Loucy (cell line): ENCODE data around the gene SGSM2.

ENCODE experiments used
- CTCF ChIP-seq: fragments of 200-600 bp; sonication (generic); conservative IDR thresholded peaks from 2 replicates; pipeline ENCODE4 v1.5.1; 2014; ENCODE audit warnings: mild to moderate bottlenecking, antibody characterized with exemption, low read length
- EZH2phosphoT487 ChIP-seq: fragments of 200-600 bp; IDR thresholded peaks from 2 replicates; pipeline ENCODE4 v1.6.1; 2018; ENCODE audit warnings: antibody characterized with exemption, mild to moderate bottlenecking, moderate library complexity, borderline replicate concordance

DNA sequence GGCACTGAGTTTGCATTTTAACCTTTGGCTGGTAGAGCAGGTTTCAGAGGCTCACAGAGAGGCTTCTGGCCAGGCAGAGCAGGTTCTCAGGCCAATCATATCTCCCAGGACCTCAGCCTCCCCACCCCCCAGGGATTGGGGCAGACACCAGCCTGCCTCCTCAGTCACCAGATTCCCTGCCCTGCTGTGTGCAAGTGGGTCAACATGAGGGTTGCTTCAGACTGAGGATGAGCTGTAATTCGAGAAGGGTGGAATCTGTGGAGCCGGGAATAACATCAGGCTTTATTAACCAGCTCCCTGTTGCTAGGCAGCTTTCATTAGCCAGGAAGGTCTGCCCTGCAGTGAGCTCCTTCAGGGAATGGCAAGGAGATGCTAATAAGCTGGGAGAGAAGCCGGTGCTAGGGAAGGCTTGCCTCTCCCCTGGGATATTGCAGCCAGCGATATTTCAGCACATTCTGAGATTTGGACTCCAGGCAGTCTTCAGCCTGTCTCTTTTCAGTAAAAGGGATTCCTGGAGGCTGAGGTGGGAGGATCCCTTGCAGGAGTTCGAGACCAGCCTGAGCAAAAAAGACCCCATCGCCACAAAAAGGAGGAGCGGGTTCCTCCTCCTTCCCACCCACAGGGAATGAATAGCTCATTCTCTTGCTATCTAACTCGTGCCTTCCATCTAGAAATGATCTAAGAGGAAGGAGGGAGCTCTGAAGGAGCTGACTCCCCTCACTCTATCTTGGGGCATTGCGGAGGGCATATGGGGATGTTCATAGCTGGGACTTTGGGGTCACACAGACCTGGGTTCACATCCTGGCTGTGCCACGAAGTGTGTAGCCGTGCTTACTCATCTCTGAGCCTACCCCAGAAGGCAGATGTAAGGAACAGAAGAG, 10.7 kb downstream of the SGSM2 start:
- no peak for TF ChIP-seq CTCF
- no peak for TF ChIP-seq EZH2phosphoT487
